ENCODE results near the gene SUFU. TPM values are rescaled to one million over a fixed set of nuclear protein-coding genes. Genes with fewer than 3 reads are reported as not detected.

SUFU gene
- total and polyA plus RNA-seq, 2 experiments from 2014 or later, result 2.8 to 5.6 TPM

GRCh38 chr10:102654969-102655368 lies 151.2 kb downstream of the SUFU start (continued):
- no peak for TF ChIP-seq ZNF462 (CRISPR knock-in tag; IDR thresholded peaks at IDR 0.05)
- TF ChIP-seq ZNF114 (CRISPR knock-in tag; IDR thresholded peaks at IDR 0.05), result no peak
- no peak for TF ChIP-seq JUNB (IDR thresholded peaks at IDR 0.05; ENCODE audit: unreplicated experiment)
- no peak for TF ChIP-seq EZH2phosphoT487 (IDR thresholded peaks at IDR 0.05; ENCODE audit: unreplicated experiment)

- Histone ChIP-seq H3F3A (replicated peaks; ENCODE audit: low read depth) (no peaks in the 10 kb centered on the region), H3K9me2 (ENCODE audit: insufficient read depth) (no peaks in the 10 kb centered on the region), H3K36me3 (ENCODE audit: insufficient read depth) (no peaks in the 10 kb centered on the region), H4K20me1 (replicated peaks; ENCODE audit: insufficient read depth) (no peaks in the 10 kb centered on the region; the same call in 1 of the 2 replicates), H3K27me3 (ENCODE audit: insufficient read depth) (no peaks in the 10 kb centered on the region), H3K4me3 (no peak overlapping the region), H3K27ac (ENCODE audit: low read depth) (no peak overlapping the region), H2AFZ (no peak overlapping the region), H3K4me2 (no peak overlapping the region), H3K79me2 (replicated peaks; ENCODE audit: insufficient read depth) (peaks cover 20% of the 10 kb centered on the region), H3K4me1 (ENCODE audit: insufficient read depth) (peaks cover 15% of the 10 kb centered on the region; the same call in 1 of the 2 replicates)
- peaks cover 14% of the 10 kb centered on the region for H3K27me3 Mint-ChIP-seq (ENCODE audit: insufficient read depth, low read depth, poor library complexity)
- H3K4me1 Mint-ChIP-seq, result peaks cover 35% of the 10 kb centered on the region
- peaks cover 25% of the 10 kb centered on the region for H3K36me3 Mint-ChIP-seq (ENCODE audit: low read depth)
- H3K4me3 Mint-ChIP-seq, result no peak overlapping the region
- TF ChIP-seq JUNB (IDR thresholded peaks at IDR 0.05; ENCODE audit: unreplicated experiment) (no peak), CTCF (conservative IDR thresholded peaks at IDR 0.05; ENCODE audit: low read depth in 2 of 2) (no peak), NANOG (IDR thresholded peaks at IDR 0.05; ENCODE audit: borderline replicate concordance) (no peak), EZH2phosphoT487 (IDR thresholded peaks at IDR 0.05; ENCODE audit: unreplicated experiment) (no peak), EZH2 (IDR thresholded peaks at IDR 0.05; ENCODE audit: low read depth, unreplicated experiment) (no peak), STAT1 (IDR thresholded peaks at IDR 0.05; ENCODE audit: unreplicated experiment) (no peak), ZNF114 (CRISPR knock-in tag; IDR thresholded peaks at IDR 0.05) (no peak), POLR2AphosphoS5 (IDR thresholded peaks at IDR 0.05; ENCODE audit: low read depth) (no peak), CREB1 (CRISPR knock-in tag; IDR thresholded peaks at IDR 0.05; ENCODE audit: low read depth) (no peak)
- H3K9me3 Mint-ChIP-seq, result no peaks in the 10 kb centered on the region
- ATAC-seq, result no peak
- no peak overlapping the region for H3K27ac Mint-ChIP-seq
- no peak for DNase-seq (ENCODE audit: low spot score)
Measured at GRCh38 chr10:102656026-102656425, 152.3 kb downstream of the SUFU start.
